ENCODE measurements around the gene FKTN.

DNA sequence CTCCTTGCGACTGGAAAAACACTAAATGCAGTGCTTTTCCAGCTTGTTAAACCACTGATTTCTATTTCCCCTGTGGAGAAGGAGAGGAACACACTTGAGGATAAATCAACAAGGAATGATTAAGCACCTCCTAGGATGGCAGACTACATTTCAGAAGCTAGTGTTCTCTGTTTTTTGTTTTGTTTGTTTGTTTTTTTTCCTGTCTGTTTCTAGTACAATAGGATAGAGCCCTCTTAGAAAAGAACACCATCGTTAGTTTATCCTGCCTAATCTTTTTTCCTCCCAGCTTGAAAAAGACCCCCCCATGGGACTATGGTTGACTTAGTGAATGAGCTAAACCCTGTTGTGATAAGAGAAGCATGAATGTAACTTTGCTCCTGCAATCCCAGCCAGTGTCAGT lies 100.4 kb downstream of the FKTN start:
- TF ChIP-seq, protein P1, sequence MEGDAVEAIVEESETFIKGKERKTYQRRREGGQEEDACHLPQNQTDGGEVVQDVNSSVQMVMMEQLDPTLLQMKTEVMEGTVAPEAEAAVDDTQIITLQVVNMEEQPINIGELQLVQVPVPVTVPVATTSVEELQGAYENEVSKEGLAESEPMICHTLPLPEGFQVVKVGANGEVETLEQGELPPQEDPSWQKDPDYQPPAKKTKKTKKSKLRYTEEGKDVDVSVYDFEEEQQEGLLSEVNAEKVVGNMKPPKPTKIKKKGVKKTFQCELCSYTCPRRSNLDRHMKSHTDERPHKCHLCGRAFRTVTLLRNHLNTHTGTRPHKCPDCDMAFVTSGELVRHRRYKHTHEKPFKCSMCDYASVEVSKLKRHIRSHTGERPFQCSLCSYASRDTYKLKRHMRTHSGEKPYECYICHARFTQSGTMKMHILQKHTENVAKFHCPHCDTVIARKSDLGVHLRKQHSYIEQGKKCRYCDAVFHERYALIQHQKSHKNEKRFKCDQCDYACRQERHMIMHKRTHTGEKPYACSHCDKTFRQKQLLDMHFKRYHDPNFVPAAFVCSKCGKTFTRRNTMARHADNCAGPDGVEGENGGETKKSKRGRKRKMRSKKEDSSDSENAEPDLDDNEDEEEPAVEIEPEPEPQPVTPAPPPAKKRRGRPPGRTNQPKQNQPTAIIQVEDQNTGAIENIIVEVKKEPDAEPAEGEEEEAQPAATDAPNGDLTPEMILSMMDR (IDR thresholded peaks at IDR 0.05) = no peak
- TF ChIP-seq SIN3A (IDR thresholded peaks at IDR 0.05; ENCODE audit: borderline replicate concordance, low read depth, low read length) (no peak), EP300 (IDR thresholded peaks at IDR 0.05; ENCODE audit: borderline replicate concordance in 1 of 2, low read depth in 1 of 2, low read length in 1 of 2) (no peak), MAX (IDR thresholded peaks at IDR 0.05; ENCODE audit: low read depth) (no peak), POLR2AphosphoS5 (IDR thresholded peaks at IDR 0.05; ENCODE audit: low read depth, low read length) (no peak), SMC3 (IDR thresholded peaks at IDR 0.05; ENCODE audit: low read depth, low read length) (no peak), RCOR1 (IDR thresholded peaks at IDR 0.05; ENCODE audit: low read length) (no peak), EZH2phosphoT487 (IDR thresholded peaks at IDR 0.05; ENCODE audit: borderline replicate concordance, low read depth) (no peak), PBX3 (IDR thresholded peaks at IDR 0.05) (no peak), TAF1 (IDR thresholded peaks at IDR 0.05; ENCODE audit: borderline replicate concordance, low read depth, low read length) (no peak), TEAD4 (IDR thresholded peaks at IDR 0.05; ENCODE audit: borderline replicate concordance, insufficient read depth) (no peak)
- TF ChIP-seq, protein P2, sequence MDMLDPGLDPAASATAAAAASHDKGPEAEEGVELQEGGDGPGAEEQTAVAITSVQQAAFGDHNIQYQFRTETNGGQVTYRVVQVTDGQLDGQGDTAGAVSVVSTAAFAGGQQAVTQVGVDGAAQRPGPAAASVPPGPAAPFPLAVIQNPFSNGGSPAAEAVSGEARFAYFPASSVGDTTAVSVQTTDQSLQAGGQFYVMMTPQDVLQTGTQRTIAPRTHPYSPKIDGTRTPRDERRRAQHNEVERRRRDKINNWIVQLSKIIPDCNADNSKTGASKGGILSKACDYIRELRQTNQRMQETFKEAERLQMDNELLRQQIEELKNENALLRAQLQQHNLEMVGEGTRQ (IDR thresholded peaks at IDR 0.05; ENCODE audit: borderline replicate concordance, low read depth, low read length) = no peak
